ENCODE measurements around the gene HNRNPL.

GRCh38 chr19:38880076-38880881 is 30.5 kb upstream of the HNRNPL start:
- no peak for TF ChIP-seq CTCF (IDR thresholded peaks at IDR 0.05)
- TF ChIP-seq EZH2 (IDR thresholded peaks at IDR 0.05; ENCODE audit: borderline replicate concordance, insufficient read depth, low read depth, low read length, poor library complexity, severe bottlenecking), result no peak
